ENCODE measurements around the gene PDE6A.

The PDE6A gene

DNA sequence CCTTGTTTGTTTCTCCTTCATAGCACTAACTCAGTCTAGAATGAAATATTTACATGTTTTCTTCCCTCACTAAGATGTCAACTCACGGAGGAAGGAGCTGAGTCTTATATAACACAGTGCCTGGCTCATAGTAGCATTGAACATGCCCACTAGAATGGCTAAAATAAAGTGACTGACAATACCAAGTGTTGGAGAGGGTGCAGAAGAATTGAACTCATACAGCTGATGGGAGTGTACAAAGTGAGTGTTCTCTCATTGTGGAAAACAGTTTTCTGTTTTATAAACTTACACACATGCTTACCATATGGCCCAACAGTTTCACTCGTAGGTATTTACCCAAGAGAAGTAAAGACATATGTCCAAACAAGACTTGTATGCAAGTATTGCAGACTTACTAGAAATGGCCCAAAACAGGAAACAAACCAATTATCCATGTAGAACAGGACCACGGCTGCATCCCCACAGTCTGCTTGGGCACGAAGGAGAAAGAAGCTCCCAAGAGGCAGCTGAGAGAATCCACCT, 127.0 kb downstream of the PDE6A start:
- DNase-seq (ENCODE audit: low read depth in 2 of 2): no peak

DNA sequence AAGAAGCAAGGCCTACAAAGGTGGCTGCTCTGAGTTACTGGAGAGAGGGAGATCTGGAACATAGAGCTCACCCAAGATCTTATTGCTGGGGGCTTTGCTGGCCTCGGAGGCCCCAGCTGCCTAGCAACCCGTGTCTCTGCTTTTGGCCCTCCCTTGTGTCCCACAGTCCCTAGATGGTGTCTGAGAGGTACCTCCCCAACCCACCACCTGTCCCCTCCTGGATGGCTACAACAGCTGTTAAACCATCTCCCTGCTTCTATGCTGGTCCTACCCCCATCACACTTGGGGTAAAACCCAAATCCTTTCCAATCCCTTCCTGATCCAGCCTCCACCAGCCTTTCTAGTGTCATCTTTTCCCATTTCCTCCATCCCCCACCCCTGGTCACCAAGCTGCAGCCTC, 127.9 kb downstream of the PDE6A start:
- DNase-seq (ENCODE audit: low read depth in 2 of 2): no peak

DNA sequence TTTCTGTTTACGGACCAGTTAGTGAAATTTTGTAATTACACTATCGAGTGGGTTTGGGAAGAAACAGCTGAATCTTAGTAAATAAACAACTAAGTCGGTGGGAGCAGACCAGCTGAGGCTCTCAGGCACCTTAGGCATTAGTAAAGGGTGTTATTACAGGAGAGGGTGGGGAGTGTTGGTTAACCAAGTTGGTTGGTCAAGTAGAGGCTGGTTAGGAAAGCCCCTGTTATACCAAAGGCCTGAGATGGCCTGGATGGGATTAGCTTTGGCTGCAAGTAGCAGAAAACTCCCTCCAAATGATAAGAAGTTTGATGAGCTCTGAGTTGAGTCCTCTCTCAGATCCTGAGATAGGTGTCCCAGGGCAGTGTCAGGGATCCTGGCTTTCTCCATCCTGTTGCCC, 133.1 kb downstream of the PDE6A start:
- no peak for DNase-seq (ENCODE audit: low read depth in 2 of 2)

GRCh38 chr5:149810856-149811255, 133.7 kb downstream of the PDE6A start:
- no peak for DNase-seq (ENCODE audit: low read depth in 2 of 2)

DNA sequence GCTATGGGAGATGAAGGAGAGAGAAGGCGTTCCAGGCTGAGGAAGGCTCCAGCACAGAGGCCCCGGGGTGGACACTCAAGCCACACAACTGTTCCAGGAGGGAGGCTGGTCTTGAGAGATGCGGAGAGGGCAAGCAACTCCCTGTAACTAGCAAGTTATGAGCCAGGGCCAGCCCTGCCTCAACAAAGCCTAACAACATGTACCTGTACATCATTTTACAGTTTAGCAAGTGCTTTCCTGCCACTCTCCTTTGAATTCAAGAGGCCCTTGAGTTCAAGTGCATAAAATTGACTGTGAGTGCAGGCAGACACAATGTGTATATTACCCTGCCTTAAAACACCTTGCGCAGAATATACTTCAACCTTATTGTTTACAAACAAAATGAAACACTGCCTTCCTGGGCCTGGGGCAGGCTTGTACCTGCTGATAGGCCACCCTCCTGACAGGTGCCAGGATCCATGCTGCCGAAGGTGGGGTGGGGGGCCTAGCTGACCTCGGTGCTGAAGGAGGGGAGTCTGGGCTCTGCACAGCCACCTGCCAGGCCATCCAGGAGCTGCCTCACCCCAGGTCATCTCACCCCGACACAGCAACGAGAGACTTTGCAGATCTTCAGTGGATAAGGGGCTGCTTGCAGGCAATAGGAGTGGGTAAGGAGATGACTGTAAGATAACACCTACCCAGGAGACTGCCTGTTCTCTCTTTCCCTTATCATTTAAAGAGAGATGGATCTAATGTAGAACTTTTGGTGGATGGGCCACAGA, 134.5 kb downstream of the PDE6A start:
- DNase-seq (ENCODE audit: low read depth in 2 of 2): no peak

- DNase-seq (ENCODE audit: low read depth in 2 of 2): no peak
Measured at GRCh38 chr5:149808264-149808982, 136.2 kb downstream of the PDE6A start.
